Activated CD8-positive, alpha-beta memory T cell treated with anti-CD3 and anti-CD28 coated beads, Interleukin-2, amount 10 ng/mL, durations not matched to agents 7 days and 5 days (primary cell): ENCODE data around the gene NPEPPS. TPM values are rescaled to one million over a fixed set of nuclear protein-coding genes. Genes with fewer than 3 reads are reported as not detected.
"Not testable (repeated sequence)": the region's sequence is repeated elsewhere in the genome, so short reads cannot be mapped to it uniquely, and the experiment has no call there.

ENCODE experiments used
- ATAC-seq: fragments of 150-1000 bp; cut with Tn5 transposase; one replicate; pipeline ENCODE4 v1.10.0; 2021; ENCODE audit warnings: moderate library complexity
- CTCF ChIA-PET: fragments of 350-600 bp; sonication (Branson Sonifier 250); formaldehyde crosslinking; loops from one replicate; lab custom pipeline; 2021; ENCODE audit warnings: antibody characterized with exemption; lab: Charles Lee
- DNase-seq: peaks from one replicate; pipeline ENCODE4 v3.0.0-alpha.2; 2020
- H3K27ac Mint-ChIP-seq: one replicate; pipeline ENCODE4 v1.8.0; 2021; ENCODE audit warnings: mild to moderate bottlenecking, mixed read lengths
- H3K27me3 Mint-ChIP-seq: one replicate; pipeline ENCODE4 v1.8.0; 2021; ENCODE audit warnings: mixed read lengths
- H3K36me3 Mint-ChIP-seq: one replicate; pipeline ENCODE4 v1.8.0; 2021; ENCODE audit warnings: mild to moderate bottlenecking, mixed read lengths
- H3K4me1 Mint-ChIP-seq: one replicate; pipeline ENCODE4 v1.8.0; 2021; ENCODE audit warnings: mixed read lengths
- H3K4me3 Mint-ChIP-seq: one replicate; pipeline ENCODE4 v1.8.0; 2021; ENCODE audit warnings: mild to moderate bottlenecking, moderate library complexity, mixed read lengths
- H3K9me3 Mint-ChIP-seq: one replicate; pipeline ENCODE4 v1.8.0; 2022; ENCODE audit warnings: low read depth, mixed read lengths
- total RNA-seq, 2 experiments: library from RNA; stranded (reverse); gene quantifications; one replicate each; pipeline ENCODE4 v1.2.3, GENCODE V29; 2021

Gene NPEPPS
- total RNA-seq, 2 experiments from 2014 or later, result 97.7 to 97.9 TPM

GRCh38 chr17:47586378-47587055 lies 55.6 kb downstream of the NPEPPS start:
- H3K27me3 Mint-ChIP-seq, H3K9me3 Mint-ChIP-seq, H3K27ac Mint-ChIP-seq, H3K4me1 Mint-ChIP-seq, H3K4me3 Mint-ChIP-seq, DNase-seq, H3K36me3 Mint-ChIP-seq, ATAC-seq, CTCF ChIA-PET: not testable (repeated sequence)

DNA sequence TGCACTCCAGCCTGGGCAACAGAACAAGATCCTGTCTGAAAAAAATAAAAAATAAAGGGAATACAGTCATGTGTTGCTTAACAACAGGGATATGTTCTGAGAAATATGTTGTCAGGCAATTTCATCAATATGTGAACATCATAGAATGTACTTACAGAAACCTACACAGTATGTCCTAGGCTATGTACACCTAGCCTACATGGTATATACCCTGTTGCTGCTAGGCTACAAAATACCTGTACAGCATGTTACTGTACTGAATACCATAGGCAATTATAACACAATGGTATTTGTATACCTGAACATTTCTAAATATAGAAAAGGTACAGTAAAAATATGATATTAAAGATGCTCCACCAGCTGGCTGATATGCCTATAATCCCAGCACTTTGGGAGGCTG lies 62.6 kb downstream of the NPEPPS start:
- H3K4me1 Mint-ChIP-seq, H3K4me3 Mint-ChIP-seq, H3K27me3 Mint-ChIP-seq, ATAC-seq, H3K36me3 Mint-ChIP-seq, DNase-seq, H3K9me3 Mint-ChIP-seq, H3K27ac Mint-ChIP-seq: not testable (repeated sequence)
- CTCF ChIA-PET, result interaction anchor here (0.9 kb wide), 1 partner anchor 23 kb away, joined by 5 read pairs; no protein-coding TSS in a partner anchor

- peaks cover 3% of the 10 kb centered on the region for H3K4me1 Mint-ChIP-seq
- no peaks in the 10 kb centered on the region for H3K9me3 Mint-ChIP-seq
- H3K4me3 Mint-ChIP-seq, result no peak overlapping the region
- DNase-seq, result no peak
- H3K36me3 Mint-ChIP-seq, result peaks cover 27% of the 10 kb centered on the region
- no peak for ATAC-seq
- H3K27ac Mint-ChIP-seq, result no peak overlapping the region
- CTCF ChIA-PET, result interaction anchor here (3.1 to 4.1 kb wide), 2 partner anchors 12 to 15 kb away, joined by 9 to 17 read pairs; no protein-coding TSS in a partner anchor
- no peaks in the 10 kb centered on the region for H3K27me3 Mint-ChIP-seq
These were observed 73.1 kb downstream of the NPEPPS start for GRCh38 chr17:47603830-47604597.

DNA sequence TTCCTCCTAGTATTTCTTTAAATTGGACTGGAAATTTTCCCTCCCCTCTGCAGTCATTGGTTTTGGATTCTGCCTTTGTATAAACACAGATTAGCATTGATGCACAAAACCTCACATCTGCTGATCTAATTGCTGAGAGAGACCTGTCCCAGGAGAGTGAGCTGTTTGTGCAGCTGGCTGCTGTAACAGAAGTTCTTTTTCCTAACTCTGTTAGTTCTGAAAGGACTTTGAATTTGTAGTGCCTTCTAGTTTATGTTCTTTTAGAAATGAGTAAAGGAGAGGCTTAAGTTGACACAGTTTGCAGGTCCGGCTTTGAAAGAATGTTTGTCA lies 73.7 kb downstream of the NPEPPS start:
- Mint-ChIP-seq H3K27ac (peak overlapping the region; percentile 31), H3K36me3 (peaks cover 24% of the 10 kb centered on the region), H3K4me1 (peaks cover 5% of the 10 kb centered on the region), H3K4me3 (no peak overlapping the region), H3K9me3 (no peaks in the 10 kb centered on the region), H3K27me3 (no peaks in the 10 kb centered on the region)
- CTCF ChIA-PET, result interaction anchor here (3.1 to 4.1 kb wide), 2 partner anchors 12 to 14 kb away, joined by 9 to 17 read pairs; no protein-coding TSS in a partner anchor
- DNase-seq (no peak), ATAC-seq (no peak)

GRCh38 chr17:47605011-47605410 lies 74.1 kb downstream of the NPEPPS start:
- DNase-seq, result no peak
- Mint-ChIP-seq H3K36me3 (peaks cover 27% of the 10 kb centered on the region), H3K27me3 (no peaks in the 10 kb centered on the region), H3K9me3 (no peaks in the 10 kb centered on the region), H3K4me3 (no peak overlapping the region), H3K4me1 (peaks cover 9% of the 10 kb centered on the region), H3K27ac (no peak overlapping the region)
- CTCF ChIA-PET, result interaction anchor here (3.1 to 4.1 kb wide), 2 partner anchors 11 to 14 kb away, joined by 9 to 17 read pairs; no protein-coding TSS in a partner anchor
- ATAC-seq, result no peak

- CTCF ChIA-PET, result interaction anchor here (1.0 to 1.3 kb wide), 2 partner anchors 8 to 11 kb away, joined by 3 to 5 read pairs; no protein-coding TSS in a partner anchor
- no peak for DNase-seq
- H3K4me1 Mint-ChIP-seq, result peaks cover 14% of the 10 kb centered on the region
- H3K27ac Mint-ChIP-seq, result peak overlapping the region; percentile 13
- no peak overlapping the region for H3K4me3 Mint-ChIP-seq
- H3K36me3 Mint-ChIP-seq, result peaks cover 18% of the 10 kb centered on the region
- no peaks in the 10 kb centered on the region for H3K27me3 Mint-ChIP-seq
- ATAC-seq, result no peak
- H3K9me3 Mint-ChIP-seq, result no peaks in the 10 kb centered on the region
These were observed 76.6 kb downstream of the NPEPPS start for GRCh38 chr17:47607481-47607880.

DNA sequence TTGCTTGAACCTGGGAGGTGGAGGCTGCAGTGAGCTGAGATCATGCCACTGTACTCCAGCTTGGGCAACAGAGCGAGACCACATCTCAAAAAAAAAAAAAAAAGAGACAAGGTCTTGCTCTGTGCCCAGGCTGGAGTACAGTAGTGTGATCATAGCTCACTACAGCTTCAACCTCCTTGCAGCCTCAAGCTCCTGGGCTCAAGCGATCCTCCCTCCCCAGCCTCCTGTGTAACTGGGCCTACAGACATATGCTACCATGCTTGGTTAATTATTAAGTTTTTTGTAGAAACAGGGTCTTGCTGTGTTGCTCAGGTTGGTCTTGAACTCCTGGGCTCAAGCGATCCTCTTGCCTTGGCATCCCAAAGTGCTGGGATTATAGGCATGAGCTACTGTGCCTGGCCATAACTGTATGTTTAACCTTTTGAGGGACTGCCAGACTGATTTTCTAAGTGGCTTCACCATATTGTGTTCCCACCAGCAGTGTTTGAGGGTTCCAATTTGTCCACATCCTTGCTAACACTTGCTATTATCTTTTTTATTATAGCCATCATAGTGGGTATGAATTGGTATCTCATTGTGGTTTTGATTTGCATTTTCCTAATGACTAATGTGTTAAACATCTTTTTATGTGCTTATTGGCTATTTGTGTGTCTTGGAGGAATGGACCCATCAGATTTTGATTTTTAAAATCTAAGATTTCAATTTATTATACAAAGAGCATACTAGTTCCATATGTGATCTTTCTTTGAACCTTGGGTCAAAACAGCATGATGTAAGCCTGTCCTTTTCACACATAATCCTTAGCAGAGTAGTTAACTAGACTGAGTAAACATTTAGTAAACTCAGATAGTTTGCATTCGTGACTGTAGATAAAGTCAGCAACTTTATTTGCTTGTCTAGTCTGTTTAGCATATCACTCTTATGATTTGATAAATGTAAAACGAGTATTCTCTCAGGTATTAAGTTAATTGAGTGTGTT lies 80.8 kb downstream of the NPEPPS start:
- CTCF ChIA-PET, result interaction anchor here (0.5 to 0.7 kb wide), 2 partner anchors 15 to 532 kb away, joined by 3 to 4 read pairs; no protein-coding TSS in a partner anchor
- no peaks in the 10 kb centered on the region for H3K9me3 Mint-ChIP-seq
- H3K36me3 Mint-ChIP-seq, result peaks cover 21% of the 10 kb centered on the region

DNA sequence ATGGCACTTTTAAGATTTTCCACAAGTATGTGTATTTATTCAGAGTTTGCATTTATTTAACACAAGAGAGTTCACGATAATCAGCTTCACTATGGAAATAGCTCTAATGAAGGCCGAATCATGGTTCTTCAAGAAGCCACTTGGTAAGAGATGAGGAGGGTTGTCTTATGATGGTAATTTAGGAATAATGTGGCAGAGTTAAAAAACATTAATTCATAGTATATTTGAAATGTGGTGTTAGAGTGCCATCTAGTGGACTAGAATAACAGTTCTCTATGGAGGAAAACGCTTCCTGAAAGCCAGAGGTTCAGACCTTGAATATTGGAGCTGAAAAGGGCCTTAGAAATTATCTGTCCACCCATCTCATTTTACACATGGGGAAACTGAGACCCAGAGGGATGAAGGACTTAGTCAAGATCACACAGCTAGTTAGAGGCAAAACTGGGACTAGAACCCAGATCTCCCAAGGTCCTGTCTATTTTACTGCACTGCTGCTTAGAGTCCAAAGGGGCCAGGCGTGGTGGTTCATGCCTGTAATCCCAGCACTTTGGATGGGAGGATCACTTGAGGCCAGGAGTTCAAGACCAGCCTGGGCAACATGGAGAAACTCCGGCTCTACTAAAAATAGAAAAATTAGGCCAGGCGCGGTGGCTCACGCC lies 85.0 kb downstream of the NPEPPS start:
- CTCF ChIA-PET, result interaction anchor here (0.6 to 2.5 kb wide), 28 partner anchors 8 to 499 kb away, joined by 3 to 17 read pairs (median 4); partner anchors contain the start of genes EFCAB13 and KPNB1
- H3K9me3 Mint-ChIP-seq, result no peaks in the 10 kb centered on the region

More for the DNA sequence above, 80.8 kb downstream of the NPEPPS start:
- Mint-ChIP-seq H3K27me3 (no peaks in the 10 kb centered on the region), H3K4me1 (peaks cover 14% of the 10 kb centered on the region), H3K4me3 (no peak overlapping the region), H3K27ac (no peak overlapping the region)
- DNase-seq, result no peak
- no peak for ATAC-seq

DNA sequence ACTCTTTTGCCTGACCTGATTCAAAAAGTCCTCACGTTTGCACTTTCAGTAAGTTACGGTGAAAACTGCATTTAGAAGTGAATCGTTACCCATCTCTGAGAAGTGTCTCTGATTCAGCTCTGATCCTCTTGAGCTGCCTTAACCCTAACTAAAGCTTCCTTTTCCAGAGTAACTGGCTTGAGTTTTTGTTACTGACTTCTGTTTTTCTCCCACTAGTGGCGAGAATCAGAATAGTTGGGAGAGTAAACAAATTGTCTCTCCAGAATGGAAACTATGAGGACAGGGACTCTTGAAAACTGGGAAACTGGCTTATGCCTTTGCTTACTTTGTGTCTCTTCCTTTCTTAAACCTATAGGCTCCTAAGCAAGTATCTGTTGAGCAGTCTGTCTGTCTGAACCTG lies 87.5 kb downstream of the NPEPPS start:
- H3K4me3 Mint-ChIP-seq, result no peak overlapping the region
- H3K27me3 Mint-ChIP-seq, result no peaks in the 10 kb centered on the region
- H3K27ac Mint-ChIP-seq, result peak overlapping the region; percentile 52
- H3K4me1 Mint-ChIP-seq, result peaks cover 24% of the 10 kb centered on the region
- H3K9me3 Mint-ChIP-seq, result no peaks in the 10 kb centered on the region
- H3K36me3 Mint-ChIP-seq, result peaks cover 35% of the 10 kb centered on the region
- DNase-seq, result no peak
- CTCF ChIA-PET, result interaction anchor here (0.8 to 2.5 kb wide), 10 partner anchors 11 to 389 kb away, joined by 3 to 9 read pairs (median 3); partner anchors contain the start of gene KPNB1
- ATAC-seq, result no peak

More for the DNA sequence above, 85.0 kb downstream of the NPEPPS start:
- Mint-ChIP-seq H3K27ac (no peak overlapping the region), H3K4me1 (peaks cover 16% of the 10 kb centered on the region), H3K36me3 (peaks cover 27% of the 10 kb centered on the region), H3K27me3 (no peaks in the 10 kb centered on the region), H3K4me3 (no peak overlapping the region)
- DNase-seq (no peak), ATAC-seq (peak; percentile 64)

GRCh38 chr17:47620503-47621245 lies 89.8 kb downstream of the NPEPPS start:
- DNase-seq (no peak), ATAC-seq (peak; percentile 75)
- CTCF ChIA-PET, result interaction anchor here (0.7 kb wide), 4 partner anchors 19 to 450 kb away, joined by 3 read pairs; no protein-coding TSS in a partner anchor
- H3K27me3 Mint-ChIP-seq, result no peaks in the 10 kb centered on the region
- H3K4me3 Mint-ChIP-seq, result no peak overlapping the region
- H3K36me3 Mint-ChIP-seq, result peaks cover 40% of the 10 kb centered on the region
- peaks cover 24% of the 10 kb centered on the region for H3K4me1 Mint-ChIP-seq
- peak overlapping the region; percentile 48 for H3K27ac Mint-ChIP-seq
- no peaks in the 10 kb centered on the region for H3K9me3 Mint-ChIP-seq

GRCh38 chr17:47621293-47622179 lies 90.6 kb downstream of the NPEPPS start:
- CTCF ChIA-PET, result interaction anchor here (0.7 kb wide), 2 partner anchors 258 to 451 kb away, joined by 3 read pairs; no protein-coding TSS in a partner anchor
- Mint-ChIP-seq H3K27ac (peak overlapping the region; percentile 48), H3K4me1 (peaks cover 24% of the 10 kb centered on the region), H3K4me3 (no peak overlapping the region), H3K27me3 (no peaks in the 10 kb centered on the region), H3K36me3 (peaks cover 37% of the 10 kb centered on the region), H3K9me3 (no peaks in the 10 kb centered on the region)
- no peak for ATAC-seq
- no peak for DNase-seq
